NB4 (cell line): ENCODE measurements around the gene PNKP.

Experiments used
- CTCF ChIP-seq: IDR thresholded peaks from one replicate; pipeline ENCODE4 v1.5.1; 2012; ENCODE audit warnings: low read depth, low read length
- MYC ChIP-seq: IDR thresholded peaks from 2 replicates; pipeline ENCODE4 v1.6.1; 2011; ENCODE audit warnings: low read depth, low read length
- POLR2A ChIP-seq: IDR thresholded peaks from 2 replicates; pipeline ENCODE4 v1.6.1; 2011; ENCODE audit warnings: mild to moderate bottlenecking; ENCODE audit not compliant: insufficient read length; ENCODE audit errors: extremely low read depth
- TF ChIP-seq, protein P1 (sequence below): IDR thresholded peaks from 2 replicates; pipeline ENCODE4 v1.6.1; 2011; ENCODE audit warnings: low read depth, low read length

GRCh38 chr19:49892716-49893115, 25.3 kb upstream of the PNKP start:
- no peak for TF ChIP-seq CTCF
- no peak for TF ChIP-seq POLR2A
- TF ChIP-seq, protein P1, sequence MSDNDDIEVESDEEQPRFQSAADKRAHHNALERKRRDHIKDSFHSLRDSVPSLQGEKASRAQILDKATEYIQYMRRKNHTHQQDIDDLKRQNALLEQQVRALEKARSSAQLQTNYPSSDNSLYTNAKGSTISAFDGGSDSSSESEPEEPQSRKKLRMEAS: no peak
- TF ChIP-seq MYC: no peak
